SK-MEL-5 (cell line): ENCODE data around the gene COLEC12. TPM values are rescaled to one million over a fixed set of nuclear protein-coding genes. Genes with fewer than 3 reads are reported as not detected.

Experiments
- DNase-seq: peaks from one replicate; pipeline ENCODE4 v3.0.0-alpha.2; 2016; ENCODE audit warnings: low read depth, low spot score
- in situ Hi-C: cut with HindIII; loops from 2 replicates; pipeline ENCODE4 v1.10.0; 2016; ENCODE audit warnings: low sequenced_read_pairs, high pct_unique_total_duplicates, low pct_unique_long_range_greater_than_20kb
- total RNA-seq: library from RNA; depleted of rRNA; stranded (reverse); fragments of >200 nt; shearing (Covaris generic); gene quantifications from 2 replicates; pipeline ENCODE4 v1.2.3, GENCODE V29; 2014

The COLEC12 gene
- total RNA-seq, 1 experiment from 2014 or later: 1.9 TPM

DNA sequence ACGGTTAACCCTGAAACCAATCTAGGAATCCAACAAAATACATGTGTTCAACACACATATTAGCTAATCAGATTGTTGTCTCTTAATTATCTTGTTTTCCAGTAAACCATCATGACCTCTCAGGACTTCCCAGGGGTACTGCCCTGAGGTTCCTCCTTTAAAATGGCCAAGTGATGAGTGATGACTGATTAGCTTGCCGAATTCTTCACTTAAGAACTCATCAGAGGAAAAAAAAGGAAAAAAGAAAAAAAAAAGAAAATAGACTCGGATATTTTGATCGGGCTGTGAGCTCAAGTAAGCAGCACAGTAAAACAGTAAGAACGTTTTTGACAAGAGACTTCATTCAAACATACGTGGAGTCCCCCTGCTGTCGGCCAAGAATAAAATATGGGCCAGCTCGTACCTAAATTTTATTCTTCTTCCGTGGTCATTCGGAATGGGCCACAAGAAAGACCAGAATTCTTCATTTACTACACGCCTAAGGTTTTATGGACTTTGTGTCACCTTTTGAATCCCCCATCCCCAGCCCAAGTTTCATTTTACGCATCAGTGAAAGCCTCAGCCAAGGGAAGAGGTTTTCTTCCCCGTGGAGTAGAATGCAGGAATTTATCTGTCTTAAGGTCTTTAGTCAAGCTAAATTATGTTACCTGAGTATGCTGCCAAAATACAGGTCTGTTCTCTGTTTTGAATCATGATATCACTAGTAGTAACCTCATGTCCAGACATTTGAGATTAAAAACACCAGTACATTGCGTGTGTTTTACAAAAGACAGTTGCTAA is 40.5 kb downstream of the COLEC12 start:
- in situ Hi-C loops: no loop called here
- no peak for DNase-seq

DNA sequence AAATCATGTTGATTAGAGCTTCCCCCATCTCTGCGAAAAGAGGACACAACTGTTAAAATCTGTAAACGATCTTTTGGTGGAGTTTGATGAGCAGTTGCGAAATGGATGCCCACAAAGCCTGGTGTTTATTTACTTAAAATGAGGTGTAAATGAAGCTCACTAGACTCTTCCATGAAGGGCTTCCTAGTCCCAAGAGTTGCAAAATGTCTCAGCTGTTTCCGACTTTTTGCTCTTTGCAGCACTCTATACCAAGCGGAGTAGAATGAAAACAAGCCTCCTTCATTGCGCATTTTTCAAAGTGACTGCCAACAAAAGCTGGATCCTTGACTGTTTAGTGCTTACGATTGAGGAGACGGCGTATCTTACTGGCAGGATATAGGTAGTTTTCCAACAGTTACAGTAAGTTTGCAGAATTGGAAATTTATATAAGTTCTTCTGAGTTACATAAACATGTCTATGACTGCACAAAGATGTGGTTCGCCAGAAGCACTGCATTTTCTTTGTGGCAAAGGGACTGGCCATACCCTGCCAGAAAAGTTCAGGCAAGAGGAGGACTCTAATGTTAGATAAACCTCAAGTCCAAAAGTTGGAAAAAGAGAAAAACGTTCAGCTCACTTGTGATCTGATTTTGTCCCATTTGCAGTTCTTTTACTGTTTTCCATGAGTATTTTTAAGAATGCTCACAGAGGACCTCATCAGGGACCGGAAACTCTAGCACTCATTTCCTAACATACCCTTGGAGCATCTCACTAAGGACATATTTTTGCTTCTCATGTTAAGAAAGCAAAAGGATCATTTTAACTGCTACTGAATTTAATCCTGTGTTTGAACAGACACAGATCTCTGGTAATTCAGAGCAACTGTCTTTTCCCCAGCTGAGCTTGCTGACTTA is 42.7 kb downstream of the COLEC12 start:
- in situ Hi-C loops: no loop called here
- no peak for DNase-seq

GRCh38 chr18:457140-457519 is 43.4 kb downstream of the COLEC12 start:
- peak; percentile 23 for DNase-seq
- in situ Hi-C loops: no loop called here

GRCh38 chr18:456361-457139 is 44.0 kb downstream of the COLEC12 start:
- DNase-seq: no peak
- in situ Hi-C loops: no loop called here

DNA sequence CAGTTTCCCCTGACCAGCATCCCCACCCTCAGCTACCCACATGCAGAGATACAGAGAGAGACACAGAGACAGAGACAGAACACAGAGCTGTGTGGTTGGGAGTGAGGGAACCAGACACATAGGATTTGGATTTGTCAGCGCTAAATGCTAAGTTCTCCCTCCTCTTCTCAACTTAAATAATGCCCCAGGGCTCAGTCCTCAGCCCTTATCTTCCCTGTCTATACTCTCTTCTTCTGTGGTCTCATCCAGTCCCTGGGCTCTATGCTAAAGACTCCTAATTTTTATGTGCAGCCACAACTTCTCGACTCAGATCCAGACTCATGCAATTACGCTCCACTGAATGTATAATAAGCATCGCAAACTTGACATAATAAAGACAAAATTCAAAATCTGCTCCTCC is 47.1 kb downstream of the COLEC12 start:
- DNase-seq: no peak
- in situ Hi-C loops: no loop called here

DNA sequence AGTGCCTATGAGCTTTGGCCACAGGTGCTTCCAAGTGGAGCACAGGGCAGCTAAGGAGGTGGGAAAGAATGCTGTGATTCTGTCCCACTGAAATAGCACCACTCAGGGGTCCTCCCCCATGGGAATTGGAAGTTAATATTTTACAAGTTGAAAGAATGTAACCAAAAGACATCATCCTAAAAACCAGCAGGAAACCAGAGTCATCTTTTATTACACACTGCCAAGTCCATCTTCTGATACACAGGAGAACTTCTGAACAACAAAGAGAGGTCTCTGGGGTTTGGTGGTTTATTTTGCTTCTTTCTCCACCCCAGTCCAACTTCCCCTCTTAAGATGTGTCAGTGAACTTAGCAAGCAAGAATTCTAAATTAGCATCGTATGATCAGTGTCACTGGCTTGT is 47.7 kb downstream of the COLEC12 start:
- in situ Hi-C loops: no loop called here
- no peak for DNase-seq

DNA sequence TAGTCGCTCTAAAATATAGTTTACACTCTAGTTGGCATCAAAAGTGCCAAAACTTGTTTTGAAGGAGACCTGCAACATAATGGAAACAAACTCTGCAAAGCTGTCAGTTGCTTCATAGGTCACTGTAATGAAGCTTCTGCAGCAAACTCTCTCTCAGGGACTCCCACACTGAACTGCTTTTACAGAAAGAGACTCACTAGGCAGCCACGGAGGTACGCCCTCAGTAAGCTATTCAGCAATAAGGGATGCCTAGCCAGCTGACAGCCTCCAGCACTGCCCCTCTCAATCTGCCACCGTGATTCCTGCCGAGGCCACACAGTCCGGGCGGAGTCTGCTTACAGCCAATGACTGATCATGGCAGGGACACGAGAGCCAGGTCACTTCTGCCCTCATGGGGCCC is 51.1 kb downstream of the COLEC12 start:
- in situ Hi-C loops: no loop called here

DNA sequence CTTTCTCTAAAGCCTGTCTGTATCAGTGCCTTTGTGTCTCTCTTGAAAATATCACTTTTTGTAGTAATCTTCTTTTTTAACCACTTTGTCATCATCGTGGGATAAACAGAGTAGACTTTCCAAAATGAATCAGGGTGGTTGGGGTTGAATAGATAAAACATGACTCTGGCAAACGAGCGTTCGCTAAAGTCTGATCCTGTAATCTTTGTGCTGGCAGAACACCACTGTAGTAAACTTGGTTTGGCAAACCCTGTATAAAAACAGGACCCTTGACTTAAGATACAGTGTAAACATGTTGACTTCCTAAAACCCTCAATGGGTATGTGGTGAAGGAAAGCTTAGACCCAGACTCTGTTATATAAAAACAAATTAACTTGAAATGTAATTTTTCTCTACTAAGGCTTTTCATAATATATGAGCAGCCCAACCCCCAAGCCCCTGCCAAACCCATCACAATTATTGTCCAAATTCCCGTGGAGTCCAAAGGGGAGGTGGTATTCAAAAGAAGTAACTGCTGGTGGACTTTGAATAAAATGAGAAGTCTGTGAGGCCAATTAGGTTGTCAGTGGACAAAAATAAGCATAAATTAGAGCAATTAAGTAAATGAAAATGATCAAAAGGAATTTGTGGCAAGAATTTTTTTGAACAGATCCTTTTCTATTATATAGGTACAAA is 52.2 kb downstream of the COLEC12 start:
- DNase-seq: no peak
- in situ Hi-C loops: no loop called here

More for the DNA sequence above, 51.1 kb downstream of the COLEC12 start:
- peak; percentile 6 for DNase-seq

GRCh38 chr18:446941-447560 is 53.5 kb downstream of the COLEC12 start:
- DNase-seq: no peak
- in situ Hi-C loops: no loop called here

GRCh38 chr18:445055-445454 is 55.4 kb downstream of the COLEC12 start:
- in situ Hi-C loops: no loop called here
- no peak for DNase-seq

DNA sequence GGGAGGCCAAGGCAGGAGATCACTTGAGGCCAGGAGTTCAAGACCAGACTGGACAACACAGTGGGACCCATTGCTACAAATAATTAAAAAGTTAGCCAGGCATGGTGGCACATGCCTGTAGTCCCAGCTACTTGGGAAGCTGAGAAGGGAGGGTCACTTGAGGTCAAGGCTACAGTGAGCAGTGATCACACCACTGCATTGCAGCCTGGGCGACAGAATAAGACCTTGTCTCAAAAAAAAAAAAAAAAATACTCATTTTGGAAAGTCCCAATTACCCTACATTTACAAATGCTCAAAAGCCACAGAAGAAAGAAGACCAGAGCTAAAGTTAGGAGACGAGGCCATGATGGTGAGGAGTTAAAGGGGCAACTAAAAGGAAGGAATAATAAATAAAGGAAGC is 61.9 kb downstream of the COLEC12 start:
- in situ Hi-C loops: no loop called here
- DNase-seq: no peak

- DNase-seq: no peak
- in situ Hi-C loops: no loop called here
These were observed 64.6 kb downstream of the COLEC12 start for GRCh38 chr18:435940-436339.

DNA sequence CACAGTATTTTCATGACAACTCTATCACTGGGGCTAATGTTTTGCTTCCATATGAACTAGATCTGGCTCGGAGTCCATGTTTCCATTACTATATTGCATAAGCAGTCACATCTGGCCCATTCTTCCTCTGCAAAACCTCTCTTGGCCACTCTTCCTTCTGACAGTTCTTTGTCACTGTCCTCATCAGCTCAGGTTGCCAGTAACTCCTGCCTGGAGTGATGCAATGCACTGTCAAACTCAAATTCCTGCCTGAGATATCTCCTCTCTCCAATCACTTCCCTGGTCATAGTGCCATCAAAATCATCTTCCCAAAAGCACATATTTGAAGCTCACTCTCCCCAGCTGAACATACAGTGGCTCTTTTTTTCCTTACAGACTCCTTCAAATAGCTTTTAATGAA is 66.1 kb downstream of the COLEC12 start:
- in situ Hi-C loops: no loop called here
- no peak for DNase-seq

DNA sequence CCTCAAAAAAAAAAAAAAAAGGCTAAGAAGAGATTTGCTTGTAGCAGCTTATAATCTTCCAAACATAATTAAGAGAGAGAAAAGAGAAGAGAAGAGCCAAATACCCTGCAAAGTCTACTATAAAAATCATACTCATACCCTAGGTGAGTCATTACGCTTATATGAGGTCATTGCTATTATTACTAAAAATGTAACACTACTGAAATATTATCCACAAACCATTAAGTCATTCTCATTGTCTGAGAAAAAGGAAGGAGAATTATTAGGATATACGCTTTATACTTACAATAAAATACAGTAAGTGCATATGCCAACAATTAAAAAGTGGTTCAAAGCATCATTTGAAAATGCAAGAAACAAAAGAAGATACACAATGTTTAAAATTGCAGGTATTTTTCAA is 66.5 kb downstream of the COLEC12 start:
- no peak for DNase-seq
- in situ Hi-C loops: no loop called here

DNA sequence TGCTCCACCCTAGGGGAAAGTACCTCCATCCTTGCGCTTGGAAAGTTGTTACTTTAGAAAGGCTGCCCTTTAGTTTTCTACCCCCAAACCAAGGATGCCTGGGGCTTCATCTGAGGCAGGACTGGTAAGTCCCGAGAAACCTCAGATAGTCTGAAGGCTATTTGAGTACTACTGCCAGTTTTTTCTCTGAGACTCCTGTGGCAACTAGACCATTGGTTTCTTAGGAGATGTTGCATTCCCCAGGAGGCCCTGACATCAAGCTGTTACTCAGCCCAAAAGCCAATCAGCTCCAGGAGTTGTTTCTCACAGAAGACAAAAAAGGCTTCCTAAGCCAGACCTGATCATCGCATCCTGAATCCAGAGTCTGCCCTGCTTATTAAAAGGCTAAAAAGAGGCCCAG is 67.2 kb downstream of the COLEC12 start:
- in situ Hi-C loops: no loop called here
- no peak for DNase-seq

- in situ Hi-C loops: no loop called here
- DNase-seq: no peak
These were observed 67.7 kb downstream of the COLEC12 start for GRCh38 chr18:432791-433190.

DNA sequence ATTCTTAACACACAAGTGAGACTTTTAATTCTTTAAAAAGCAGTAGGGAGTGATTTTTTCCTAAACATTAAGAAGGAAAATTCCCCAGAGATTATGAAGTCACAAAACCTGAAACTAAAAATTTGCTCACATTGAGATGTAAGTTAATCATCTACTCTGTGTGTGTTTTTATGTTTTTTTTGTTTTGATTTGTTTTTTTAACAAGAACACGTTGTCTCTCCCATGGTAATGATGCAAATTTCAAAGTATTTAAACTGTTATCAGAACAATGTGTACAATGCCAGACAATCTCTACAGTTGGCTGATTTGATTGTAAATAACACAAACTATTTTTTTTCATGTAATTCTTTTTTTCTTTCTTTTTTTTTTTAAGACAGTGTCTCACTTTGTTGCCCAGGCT is 71.5 kb downstream of the COLEC12 start:
- DNase-seq: no peak
- in situ Hi-C loops: no loop called here
